IMR-90 (cell line): ENCODE data around the gene HOXA7. TPM values are rescaled to one million over a fixed set of nuclear protein-coding genes. Genes with fewer than 3 reads are reported as not detected.

Experiments used
- ATAC-seq: fragments of 200-7000 bp; cut with Tn5 transposase; 2 replicates; pipeline ENCODE4 v1.9.1; 2020; ENCODE audit warnings: low read depth, mild to moderate bottlenecking, moderate library complexity
- BruUV-seq: library from RNA; stranded (reverse); fragments of 400-500 nt; replicated peaks from 2 replicates; lab custom pipeline; 2021; lab: Mats Ljungman, UMichigan
- CTCF ChIA-PET: fragments of 300-600 bp; formaldehyde crosslinking; extraction: SDS; loops from one replicate; lab custom pipeline; 2021; ENCODE audit warnings: antibody characterized with exemption; lab: Yijun Ruan, JAX
- POLR2A ChIA-PET: fragments of 300-600 bp; sonication (Branson Sonifier 250); formaldehyde crosslinking; loops from one replicate; lab custom pipeline; 2022; ENCODE audit warnings: antibody characterized with exemption; ENCODE audit not compliant: unreplicated experiment; lab: Charles Lee
- DNase-seq: peaks from one replicate; pipeline ENCODE4 v3.0.0; 2013
- H2AFZ ChIP-seq: replicated peaks from 2 replicates; pipeline ENCODE3; 2013; ENCODE audit warnings: low read length, mild to moderate bottlenecking; ENCODE audit not compliant: poor library complexity
- H2AK5ac ChIP-seq: 2 replicates; pipeline ENCODE4 v1.6.1; 2013; ENCODE audit warnings: low read depth, low read length, inconsistent platforms
- H2AK9ac ChIP-seq: replicated peaks from 2 replicates; pipeline ENCODE3; 2013; ENCODE audit warnings: mild to moderate bottlenecking, low read depth, low read length, moderate library complexity; ENCODE audit not compliant: poor library complexity
- H2BK120ac ChIP-seq: 2 replicates; pipeline ENCODE4 v1.6.1; 2013; ENCODE audit warnings: low read depth, low read length, inconsistent platforms
- H2BK15ac ChIP-seq: 3 replicates; pipeline ENCODE4 v1.6.1; 2013; ENCODE audit warnings: low read depth, low read length, inconsistent platforms
- H2BK20ac ChIP-seq: 2 replicates; pipeline ENCODE4 v1.6.1; 2013; ENCODE audit warnings: low read depth, mild to moderate bottlenecking, inconsistent platforms, low read length, moderate library complexity
- H2BK5ac ChIP-seq: 2 replicates; pipeline ENCODE4 v1.6.1; 2013; ENCODE audit warnings: mild to moderate bottlenecking, low read depth, low read length, inconsistent platforms; ENCODE audit not compliant: poor library complexity, severe bottlenecking
- H3K14ac ChIP-seq: replicated peaks from 2 replicates; pipeline ENCODE4 v1.6.1; 2013; ENCODE audit warnings: low read depth, low read length, inconsistent platforms
- H3K18ac ChIP-seq: 2 replicates; pipeline ENCODE4 v1.6.1; 2013; ENCODE audit warnings: low read depth, low read length, control low read depth
- H3K23ac ChIP-seq: 2 replicates; pipeline ENCODE4 v1.6.1; 2013; ENCODE audit warnings: low read depth, low read length, inconsistent platforms
- H3K27ac ChIP-seq: 2 replicates; pipeline ENCODE4 v1.5.1; 2013; ENCODE audit warnings: mild to moderate bottlenecking, control low read depth, low read length; ENCODE audit not compliant: insufficient read depth
- H3K27me3 ChIP-seq: 2 replicates; pipeline ENCODE4 v1.6.1; 2013; ENCODE audit warnings: low read length; ENCODE audit not compliant: control insufficient read depth, insufficient read depth
- H3K36me3 ChIP-seq: 2 replicates; pipeline ENCODE4 v1.6.1; 2013; ENCODE audit warnings: low read length, mixed read lengths; ENCODE audit not compliant: control insufficient read depth, insufficient read depth
- H3K4ac ChIP-seq: 2 replicates; pipeline ENCODE4 v1.6.1; 2013; ENCODE audit warnings: low read depth, low read length, inconsistent platforms
- H3K4me1 ChIP-seq: 2 replicates; pipeline ENCODE4 v1.6.1; 2013; ENCODE audit warnings: low read length, mixed read lengths; ENCODE audit not compliant: control insufficient read depth, insufficient read depth
- H3K4me2 ChIP-seq: 2 replicates; pipeline ENCODE4 v1.6.1; 2013; ENCODE audit warnings: low read depth, mild to moderate bottlenecking, control low read depth, low read length, moderate library complexity
- H3K4me3 ChIP-seq: 2 replicates; pipeline ENCODE4 v1.5.1; 2013; ENCODE audit warnings: low read depth, mild to moderate bottlenecking, control low read depth, low read length, moderate library complexity; ENCODE audit not compliant: insufficient read depth
- H3K56ac ChIP-seq: 2 replicates; pipeline ENCODE4 v1.6.1; 2013; ENCODE audit warnings: low read length, inconsistent platforms; ENCODE audit not compliant: insufficient read depth; ENCODE audit errors: extremely low read depth
- H3K79me1 ChIP-seq, 2 experiments: 2 replicates each; pipeline ENCODE4 v1.6.1; 2013; ENCODE audit warnings: low read length in 2 of 2, inconsistent platforms in 1 of 2, low read depth in 1 of 2
- H3K9ac ChIP-seq: 2 replicates; pipeline ENCODE4 v1.6.1; 2013; ENCODE audit warnings: low read depth, low read length, control low read depth
- H3K9me1 ChIP-seq: 2 replicates; pipeline ENCODE4 v1.6.1; 2013; ENCODE audit warnings: low read length, inconsistent platforms; ENCODE audit not compliant: insufficient read depth
- H3K9me3 ChIP-seq: 2 replicates; pipeline ENCODE4 v1.6.1; 2013; ENCODE audit warnings: low read length; ENCODE audit not compliant: control insufficient read depth, insufficient read depth
- H4K20me1 ChIP-seq: 2 replicates; pipeline ENCODE4 v1.6.1; 2013; ENCODE audit warnings: low read length, inconsistent platforms; ENCODE audit not compliant: insufficient read depth
- H4K5ac ChIP-seq: 2 replicates; pipeline ENCODE4 v1.6.1; 2013; ENCODE audit warnings: mild to moderate bottlenecking, low read depth, low read length, control low read depth
- H4K8ac ChIP-seq, 2 experiments: 2 replicates each; pipeline ENCODE4 v1.6.1; 2013; ENCODE audit warnings: low read depth in 2 of 2, low read length in 2 of 2, control low read depth in 1 of 2, inconsistent platforms in 1 of 2
- H4K91ac ChIP-seq: 2 replicates; pipeline ENCODE4 v1.6.1; 2013; ENCODE audit warnings: low read depth, low read length, inconsistent platforms; ENCODE audit not compliant: insufficient read depth
- BHLHE40 ChIP-seq: fragments of 150-350 bp; IDR thresholded peaks from 2 replicates; pipeline ENCODE4 v1.6.1; 2016; ENCODE audit warnings: mild to moderate bottlenecking, low read depth, low read length
- CHD1 ChIP-seq: IDR thresholded peaks from 2 replicates; pipeline ENCODE4 v1.6.1; 2012; ENCODE audit warnings: low read depth, low read length, improper control_type of control experiment
- ELK1 ChIP-seq: fragments of 150-350 bp; IDR thresholded peaks from 2 replicates; pipeline ENCODE4 v1.6.1; 2016; ENCODE audit warnings: low read depth, mild to moderate bottlenecking, low read length, moderate library complexity, borderline replicate concordance
- FOS ChIP-seq: fragments of 150-350 bp; IDR thresholded peaks from 2 replicates; pipeline ENCODE4 v1.6.1; 2016; ENCODE audit warnings: low read depth, low read length
- MAFK ChIP-seq: IDR thresholded peaks from 2 replicates; pipeline ENCODE4 v1.6.1; 2012; ENCODE audit warnings: low read depth, low read length, improper control_type of control experiment
- MAZ ChIP-seq: IDR thresholded peaks from 2 replicates; pipeline ENCODE4 v1.6.1; 2012; ENCODE audit warnings: low read depth, mild to moderate bottlenecking, low read length, improper control_type of control experiment, moderate library complexity, borderline replicate concordance
- MXI1 ChIP-seq: IDR thresholded peaks from 2 replicates; pipeline ENCODE4 v1.6.1; 2012; ENCODE audit warnings: low read depth, mild to moderate bottlenecking, low read length, moderate library complexity, borderline replicate concordance
- NFE2L2 ChIP-seq: fragments of 150-350 bp; IDR thresholded peaks from 2 replicates; pipeline ENCODE4 v1.6.1; 2016; ENCODE audit warnings: low read depth, mild to moderate bottlenecking, low read length
- RCOR1 ChIP-seq: IDR thresholded peaks from 2 replicates; pipeline ENCODE4 v1.6.1; 2012; ENCODE audit warnings: mild to moderate bottlenecking, low read length, improper control_type of control experiment; ENCODE audit not compliant: insufficient replicate concordance
- SMC3 ChIP-seq: fragments of 150-350 bp; IDR thresholded peaks from 2 replicates; pipeline ENCODE4 v1.6.1; 2016; ENCODE audit warnings: low read depth, mild to moderate bottlenecking, antibody characterized with exemption, low read length, moderate library complexity
- WGBS, 2 experiments: methylation state at CpG; one replicate each; pipeline versions ENCODE4 v1.1.5 to v1.1.7; 2013; ENCODE audit warnings: missing lambda C conversion rate in 2 of 2; ENCODE audit not compliant: insufficient read length in 1 of 2; ENCODE audit errors: extremely low coverage in 2 of 2; 5-methylcytosine and 5-hydroxymethylcytosine counted together
- dilution Hi-C: fragments of 300-500 bp; cut with HindIII; formaldehyde crosslinking; loops from one replicate; pipeline ENCODE4 v1.14.3; 2018; ENCODE audit warnings: low sequenced_read_pairs; ENCODE audit not compliant: unreplicated experiment
- in situ Hi-C: fragments of 300-500 bp; cut with MboI; formaldehyde crosslinking; loops from 3 replicates; pipeline ENCODE4 v1.14.3; 2019; ENCODE audit warnings: low sequenced_read_pairs, inconsistent platforms, mixed read lengths
- intact Hi-C: fragments of 100-400 bp; cut with micrococcal nuclease; formaldehyde crosslinking; loops from 2 replicates; pipeline ENCODE4 v1.10.0; 2022
- polyA plus RNA-seq, 3 experiments: library from polyadenylated mRNA; depleted of rRNA; stranded (reverse); fragments of >200 nt; gene quantifications; 2 replicates each; pipeline ENCODE4 v1.2.3, GENCODE V29; 2012; ENCODE audit warnings: low replicate concordance in 1 of 3
- total RNA-seq: library from RNA; depleted of rRNA; stranded (reverse); fragments of >200 nt; gene quantifications from 2 replicates; pipeline ENCODE4 v1.2.3, GENCODE V29; 2012
- TF ChIP-seq, protein P1 (sequence below): conservative IDR thresholded peaks from 2 replicates; pipeline ENCODE4 v1.5.1; 2012; ENCODE audit warnings: mild to moderate bottlenecking, low read depth, low read length, improper control_type of control experiment

HOXA7 gene
- total and polyA plus RNA-seq, 2 of the 4 experiments (the other 2 are of a cell fraction): 0.18 to 1.7 TPM

- no peak for TF ChIP-seq MAFK
These were observed 26.6 kb upstream of the HOXA7 start (continued) for GRCh38 chr7:27182861-27183681.

- no peak overlapping the region for H3K56ac ChIP-seq
- H4K20me1 ChIP-seq: peaks cover 16% of the 10 kb centered on the region; the same call in 1 of the 2 replicates
- H3K4ac ChIP-seq: no peak overlapping the region
- H3K18ac ChIP-seq: no peak overlapping the region
- no peak overlapping the region for H2BK120ac ChIP-seq
- H4K8ac ChIP-seq: no peak overlapping the region
- no peak overlapping the region for H3K4me3 ChIP-seq
- POLR2A ChIA-PET: no interaction called here
- in situ Hi-C loops (no loop called here), intact Hi-C loops (no loop called here), dilution Hi-C loops (no loop called here)
- no peak overlapping the region for H4K91ac ChIP-seq
- H3K9me1 ChIP-seq: no peaks in the 10 kb centered on the region
- H2BK15ac ChIP-seq: no peak overlapping the region
- BruUV-seq: no TSS peak
- DNase-seq (no peak), ATAC-seq (no peak)
- CTCF ChIA-PET: interaction anchor here (1.3 kb wide), 1 partner anchor 21 kb away, joined by 3 read pairs; no protein-coding TSS in a partner anchor
- no peak overlapping the region for H2AFZ ChIP-seq
- H3K9ac ChIP-seq: no peak overlapping the region
- H4K5ac ChIP-seq: no peak overlapping the region
- WGBS, 2 experiments: no CpG with 5 or more reads among the region's 4 CpGs
- no peaks in the 10 kb centered on the region for H3K36me3 ChIP-seq
- no peak overlapping the region for H2AK9ac ChIP-seq
- no peak overlapping the region for H2BK20ac ChIP-seq
- no peak overlapping the region for H2AK5ac ChIP-seq
- H3K14ac ChIP-seq: no peak overlapping the region
- no peak overlapping the region for H3K27ac ChIP-seq
- H3K23ac ChIP-seq: no peak overlapping the region
- H2BK5ac ChIP-seq: no peak overlapping the region
- H3K79me1 ChIP-seq: no peaks in the 10 kb centered on the region
- H3K4me2 ChIP-seq: no peak overlapping the region
- H3K27me3 ChIP-seq: peaks cover 86% of the 10 kb centered on the region
- H3K9me3 ChIP-seq: peaks cover 3% of the 10 kb centered on the region; the same call in 1 of the 2 replicates
- peaks cover 1% of the 10 kb centered on the region; the same call in 1 of the 2 replicates for H3K4me1 ChIP-seq
- TF ChIP-seq CHD1: no peak
- TF ChIP-seq SMC3: no peak
- TF ChIP-seq RCOR1: no peak
- TF ChIP-seq, protein P1, sequence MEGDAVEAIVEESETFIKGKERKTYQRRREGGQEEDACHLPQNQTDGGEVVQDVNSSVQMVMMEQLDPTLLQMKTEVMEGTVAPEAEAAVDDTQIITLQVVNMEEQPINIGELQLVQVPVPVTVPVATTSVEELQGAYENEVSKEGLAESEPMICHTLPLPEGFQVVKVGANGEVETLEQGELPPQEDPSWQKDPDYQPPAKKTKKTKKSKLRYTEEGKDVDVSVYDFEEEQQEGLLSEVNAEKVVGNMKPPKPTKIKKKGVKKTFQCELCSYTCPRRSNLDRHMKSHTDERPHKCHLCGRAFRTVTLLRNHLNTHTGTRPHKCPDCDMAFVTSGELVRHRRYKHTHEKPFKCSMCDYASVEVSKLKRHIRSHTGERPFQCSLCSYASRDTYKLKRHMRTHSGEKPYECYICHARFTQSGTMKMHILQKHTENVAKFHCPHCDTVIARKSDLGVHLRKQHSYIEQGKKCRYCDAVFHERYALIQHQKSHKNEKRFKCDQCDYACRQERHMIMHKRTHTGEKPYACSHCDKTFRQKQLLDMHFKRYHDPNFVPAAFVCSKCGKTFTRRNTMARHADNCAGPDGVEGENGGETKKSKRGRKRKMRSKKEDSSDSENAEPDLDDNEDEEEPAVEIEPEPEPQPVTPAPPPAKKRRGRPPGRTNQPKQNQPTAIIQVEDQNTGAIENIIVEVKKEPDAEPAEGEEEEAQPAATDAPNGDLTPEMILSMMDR: no peak
- no peak for TF ChIP-seq MAFK
- TF ChIP-seq MAZ: no peak
- TF ChIP-seq FOS: no peak
- TF ChIP-seq BHLHE40: no peak
- no peak for TF ChIP-seq NFE2L2
- TF ChIP-seq MXI1: no peak
- TF ChIP-seq ELK1: no peak
These were observed 25.9 kb upstream of the HOXA7 start for GRCh38 chr7:27182285-27182841.
